ENCODE measurements around the gene KRT20. TPM values are rescaled to one million over a fixed set of nuclear protein-coding genes. Genes with fewer than 3 reads are reported as not detected.

Gene KRT20
- total and polyA plus RNA-seq, 2 experiments from 2014 or later, result not detected

GRCh38 chr17:40864661-40865390 is 20.2 kb downstream of the KRT20 start (continued):
- TF ChIP-seq ZNF462 (CRISPR knock-in tag; IDR thresholded peaks at IDR 0.05) (no peak), NANOG (IDR thresholded peaks at IDR 0.05; ENCODE audit: borderline replicate concordance) (no peak), ETS1 (IDR thresholded peaks at IDR 0.05) (no peak), JUNB (IDR thresholded peaks at IDR 0.05; ENCODE audit: unreplicated experiment) (no peak), REST (IDR thresholded peaks at IDR 0.05; ENCODE audit: unreplicated experiment) (no peak), CREB1 (CRISPR knock-in tag; IDR thresholded peaks at IDR 0.05; ENCODE audit: low read depth) (no peak)

All from GM23338 (cell line).